HepG2 (cell line): ENCODE measurements around the gene NPC2.

Experiments
- BRD4 ChIP-seq: sonication (generic); formaldehyde crosslinking; IDR thresholded peaks from 2 replicates; pipeline ENCODE4 v1.4.0; 2020; ENCODE audit warnings: missing genetic modification reagents
- ESRRA ChIP-seq: sonication (generic); formaldehyde crosslinking; IDR thresholded peaks from 2 replicates; pipeline ENCODE4 v1.5.1; 2020; ENCODE audit warnings: mild to moderate bottlenecking, low read depth, missing genetic modification reagents
- KLF16 ChIP-seq, 2 experiments: sonication (generic) in 1 of 2; formaldehyde crosslinking in 1 of 2; IDR thresholded peaks; 2 replicates each; pipeline versions ENCODE4 v1.6.1 to v1.8.0; 2016 to 2023; ENCODE audit warnings: missing genetic modification reagents in 2 of 2, missing compliant biosample characterization in 1 of 2
- MYC ChIP-seq: sonication (generic); formaldehyde crosslinking; IDR thresholded peaks from 2 replicates; pipeline ENCODE4 v1.9.0; 2021; ENCODE audit warnings: missing genetic modification reagents, borderline replicate concordance
- RAD21 ChIP-seq: fragments of 450-650 bp; formaldehyde crosslinking; IDR thresholded peaks from 2 replicates; pipeline ENCODE4 v1.5.0; 2020; ENCODE audit warnings: mild to moderate bottlenecking
- ZNF766 ChIP-seq: sonication (generic); formaldehyde crosslinking; IDR thresholded peaks from 2 replicates; pipeline ENCODE4 v1.5.0; 2020; ENCODE audit warnings: missing genetic modification reagents, borderline replicate concordance
- TF ChIP-seq, protein P1 (sequence below): IDR thresholded peaks from 2 replicates; pipeline ENCODE4 v1.6.1; 2012; ENCODE audit warnings: low read length, improper control_type of control experiment

- no peak for TF ChIP-seq RAD21 (CRISPR knock-in tag)
- TF ChIP-seq KLF16 (CRISPR knock-in tag; IDR thresholded peaks at IDR 0.05), result no peak
- TF ChIP-seq ESRRA (CRISPR knock-in tag), result no peak
- TF ChIP-seq, protein P1, sequence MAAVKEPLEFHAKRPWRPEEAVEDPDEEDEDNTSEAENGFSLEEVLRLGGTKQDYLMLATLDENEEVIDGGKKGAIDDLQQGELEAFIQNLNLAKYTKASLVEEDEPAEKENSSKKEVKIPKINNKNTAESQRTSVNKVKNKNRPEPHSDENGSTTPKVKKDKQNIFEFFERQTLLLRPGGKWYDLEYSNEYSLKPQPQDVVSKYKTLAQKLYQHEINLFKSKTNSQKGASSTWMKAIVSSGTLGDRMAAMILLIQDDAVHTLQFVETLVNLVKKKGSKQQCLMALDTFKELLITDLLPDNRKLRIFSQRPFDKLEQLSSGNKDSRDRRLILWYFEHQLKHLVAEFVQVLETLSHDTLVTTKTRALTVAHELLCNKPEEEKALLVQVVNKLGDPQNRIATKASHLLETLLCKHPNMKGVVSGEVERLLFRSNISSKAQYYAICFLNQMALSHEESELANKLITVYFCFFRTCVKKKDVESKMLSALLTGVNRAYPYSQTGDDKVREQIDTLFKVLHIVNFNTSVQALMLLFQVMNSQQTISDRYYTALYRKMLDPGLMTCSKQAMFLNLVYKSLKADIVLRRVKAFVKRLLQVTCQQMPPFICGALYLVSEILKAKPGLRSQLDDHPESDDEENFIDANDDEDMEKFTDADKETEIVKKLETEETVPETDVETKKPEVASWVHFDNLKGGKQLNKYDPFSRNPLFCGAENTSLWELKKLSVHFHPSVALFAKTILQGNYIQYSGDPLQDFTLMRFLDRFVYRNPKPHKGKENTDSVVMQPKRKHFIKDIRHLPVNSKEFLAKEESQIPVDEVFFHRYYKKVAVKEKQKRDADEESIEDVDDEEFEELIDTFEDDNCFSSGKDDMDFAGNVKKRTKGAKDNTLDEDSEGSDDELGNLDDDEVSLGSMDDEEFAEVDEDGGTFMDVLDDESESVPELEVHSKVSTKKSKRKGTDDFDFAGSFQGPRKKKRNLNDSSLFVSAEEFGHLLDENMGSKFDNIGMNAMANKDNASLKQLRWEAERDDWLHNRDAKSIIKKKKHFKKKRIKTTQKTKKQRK, result no peak
- TF ChIP-seq BRD4 (CRISPR knock-in tag), result no peak
- TF ChIP-seq MYC (CRISPR knock-in tag), result no peak
- no peak for TF ChIP-seq ZNF766 (CRISPR knock-in tag)
These were observed 31.1 kb upstream of the NPC2 start for GRCh38 chr14:74524076-74524811.
